Activated CD4-positive, alpha-beta memory T cell treated with anti-CD3 and anti-CD28 coated beads for 36 hours (primary cell): ENCODE measurements around the gene SRP14. TPM values are rescaled to one million over a fixed set of nuclear protein-coding genes. Genes with fewer than 3 reads are reported as not detected.

Experiments used
- CTCF ChIA-PET: fragments of 350-600 bp; sonication (Branson Sonifier 250); formaldehyde crosslinking; loops from one replicate; lab custom pipeline; 2021; ENCODE audit warnings: antibody characterized with exemption, inconsistent platforms; lab: Charles Lee
- POLR2A ChIA-PET: fragments of 350-600 bp; sonication (Branson Sonifier 250); formaldehyde crosslinking; loops from one replicate; lab custom pipeline; 2021; ENCODE audit warnings: antibody characterized with exemption; lab: Charles Lee
- DNase-seq: peaks from one replicate; pipeline ENCODE4 v3.0.0-alpha.2; 2020
- H3K27ac Mint-ChIP-seq: one replicate; pipeline ENCODE4 v1.8.0; 2021; ENCODE audit warnings: mixed read lengths
- H3K27me3 Mint-ChIP-seq: one replicate; pipeline ENCODE4 v1.8.0; 2021; ENCODE audit warnings: mixed read lengths
- H3K36me3 Mint-ChIP-seq: one replicate; pipeline ENCODE4 v1.8.0; 2021; ENCODE audit warnings: mixed read lengths
- H3K4me1 Mint-ChIP-seq: one replicate; pipeline ENCODE4 v1.8.0; 2021; ENCODE audit warnings: low read depth, mixed read lengths
- H3K4me3 Mint-ChIP-seq: one replicate; pipeline ENCODE4 v1.8.0; 2021; ENCODE audit warnings: mild to moderate bottlenecking, mixed read lengths
- H3K9me3 Mint-ChIP-seq: one replicate; pipeline ENCODE4 v1.8.0; 2021; ENCODE audit warnings: mixed read lengths
- intact Hi-C: fragments of 100-400 bp; cut with micrococcal nuclease; formaldehyde crosslinking; loops from one replicate; pipeline ENCODE4 v1.15.1; 2023
- total RNA-seq, 2 experiments: library from RNA; stranded (reverse); gene quantifications; one replicate each; pipeline ENCODE4 v1.2.3, GENCODE V29; 2021

The SRP14 gene
- total RNA-seq, 2 experiments from 2014 or later, result 168 to 170 TPM

DNA sequence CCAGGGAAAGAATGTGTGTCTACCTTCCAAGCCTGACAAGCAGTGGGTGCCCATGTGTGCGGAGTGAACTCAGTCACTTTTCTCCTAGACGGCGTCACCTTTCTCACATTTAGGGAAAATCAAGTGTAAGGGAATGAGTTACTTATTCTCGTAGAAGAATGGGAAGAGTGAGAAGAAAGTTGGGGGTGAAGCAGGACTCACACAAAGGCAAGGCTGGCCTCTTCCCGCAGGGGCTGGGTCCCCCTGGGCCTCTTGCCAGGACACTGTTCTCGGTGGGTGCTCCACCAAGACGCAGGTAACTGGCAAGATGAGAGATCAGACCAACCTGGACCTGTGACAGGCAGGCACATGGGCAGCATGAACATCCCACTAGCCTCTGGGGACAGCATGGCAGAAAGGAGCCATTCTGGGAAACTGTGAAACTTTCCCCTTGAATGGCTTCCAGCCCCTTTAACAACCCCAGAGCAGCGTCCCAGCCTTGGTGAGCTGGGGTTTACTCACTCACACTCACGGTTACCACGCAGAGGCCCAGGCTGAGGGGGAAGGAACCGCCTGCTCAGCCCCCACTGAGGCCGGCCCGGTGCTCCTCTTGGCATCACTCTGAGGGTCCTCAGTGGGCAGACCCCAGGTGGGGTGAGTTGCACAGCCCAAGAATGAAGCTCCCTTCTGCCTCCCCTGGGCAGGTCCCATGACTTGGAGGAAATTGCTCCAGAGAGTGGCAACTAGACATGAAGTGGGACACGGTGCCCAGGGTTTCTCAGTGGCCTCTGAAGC is 15.0 kb upstream of the SRP14 start:
- Mint-ChIP-seq H3K27ac (no peak overlapping the region), H3K9me3 (no peaks in the 10 kb centered on the region), H3K27me3 (no peaks in the 10 kb centered on the region), H3K36me3 (peaks cover 1% of the 10 kb centered on the region), H3K4me1 (peaks cover 43% of the 10 kb centered on the region), H3K4me3 (no peak overlapping the region)
- POLR2A ChIA-PET, result interaction anchor here (0.5 to 1.4 kb wide), 2 partner anchors 14 to 1474 kb away, joined by 3 read pairs; partner anchors contain the start of gene SRP14
- CTCF ChIA-PET, result interaction anchor here (0.7 to 2.3 kb wide), 6 partner anchors 9 to 266 kb away, joined by 3 to 5 read pairs (median 3); no protein-coding TSS in a partner anchor
- peak; percentile 49 for DNase-seq
- intact Hi-C loops, result no loop called here

- DNase-seq, result no peak
- ChIA-PET CTCF (interaction anchor here (0.9 to 2.3 kb wide), 9 partner anchors 10 to 226 kb away, joined by 3 to 10 read pairs (median 4); no protein-coding TSS in a partner anchor), POLR2A (interaction anchor here (0.5 to 1.4 kb wide), 2 partner anchors 14 to 1473 kb away, joined by 3 read pairs; partner anchors contain the start of gene SRP14)
- H3K4me1 Mint-ChIP-seq, result peaks cover 44% of the 10 kb centered on the region
- no peaks in the 10 kb centered on the region for H3K9me3 Mint-ChIP-seq
- H3K27me3 Mint-ChIP-seq, result no peaks in the 10 kb centered on the region
- no peak overlapping the region for H3K27ac Mint-ChIP-seq
- H3K36me3 Mint-ChIP-seq, result peaks cover 1% of the 10 kb centered on the region
- intact Hi-C loops, result no loop called here
- H3K4me3 Mint-ChIP-seq, result no peak overlapping the region
Observed at GRCh38 chr15:40053079-40053830, 14.3 kb upstream of the SRP14 start.

DNA sequence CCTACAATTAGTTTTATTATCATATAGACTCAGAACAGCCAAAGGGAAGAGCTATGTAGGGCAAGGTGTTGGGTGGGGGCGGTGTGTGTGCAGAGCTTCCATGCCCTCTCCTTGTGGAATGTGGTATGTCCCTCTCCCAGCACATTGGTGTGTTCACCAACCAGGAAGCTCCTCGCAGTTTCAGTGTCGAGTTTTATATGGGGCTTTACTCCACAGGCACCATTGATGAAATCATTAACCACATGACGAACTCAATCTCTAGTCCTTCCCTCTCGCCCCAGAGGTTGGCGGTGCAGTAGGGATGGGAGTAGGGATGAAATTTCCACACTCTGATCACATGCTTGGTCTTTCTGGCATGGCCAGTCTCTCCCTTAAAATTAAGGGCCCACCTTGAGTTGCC is 13.6 kb upstream of the SRP14 start:
- peaks cover 1% of the 10 kb centered on the region for H3K36me3 Mint-ChIP-seq
- H3K27ac Mint-ChIP-seq, result no peak overlapping the region
- DNase-seq, result no peak
- intact Hi-C loops, result no loop called here
- H3K27me3 Mint-ChIP-seq, result no peaks in the 10 kb centered on the region
- POLR2A ChIA-PET, result interaction anchor here (0.8 to 1.4 kb wide), 2 partner anchors 13 to 54 kb away, joined by 3 read pairs; partner anchors contain the start of gene SRP14
- H3K4me1 Mint-ChIP-seq, result peaks cover 45% of the 10 kb centered on the region
- no peaks in the 10 kb centered on the region for H3K9me3 Mint-ChIP-seq
- no peak overlapping the region for H3K4me3 Mint-ChIP-seq
- CTCF ChIA-PET, result interaction anchor here (0.7 to 2.2 kb wide), 6 partner anchors 46 to 227 kb away, joined by 3 to 10 read pairs (median 4); no protein-coding TSS in a partner anchor

- H3K4me1 Mint-ChIP-seq, result peaks cover 53% of the 10 kb centered on the region
- DNase-seq, result no peak
- CTCF ChIA-PET, result interaction anchor here (0.7 to 2.2 kb wide), 5 partner anchors 53 to 227 kb away, joined by 3 to 10 read pairs (median 4); no protein-coding TSS in a partner anchor
- no peaks in the 10 kb centered on the region for H3K27me3 Mint-ChIP-seq
- POLR2A ChIA-PET, result interaction anchor here (0.6 to 0.8 kb wide), 2 partner anchors 22 to 55 kb away, joined by 3 to 4 read pairs; no protein-coding TSS in a partner anchor
- no peak overlapping the region for H3K4me3 Mint-ChIP-seq
- intact Hi-C loops, result no loop called here
- no peak overlapping the region for H3K27ac Mint-ChIP-seq
- no peaks in the 10 kb centered on the region for H3K9me3 Mint-ChIP-seq
- H3K36me3 Mint-ChIP-seq, result peaks cover 1% of the 10 kb centered on the region
Observed at GRCh38 chr15:40051616-40052415, 12.8 kb upstream of the SRP14 start.

DNA sequence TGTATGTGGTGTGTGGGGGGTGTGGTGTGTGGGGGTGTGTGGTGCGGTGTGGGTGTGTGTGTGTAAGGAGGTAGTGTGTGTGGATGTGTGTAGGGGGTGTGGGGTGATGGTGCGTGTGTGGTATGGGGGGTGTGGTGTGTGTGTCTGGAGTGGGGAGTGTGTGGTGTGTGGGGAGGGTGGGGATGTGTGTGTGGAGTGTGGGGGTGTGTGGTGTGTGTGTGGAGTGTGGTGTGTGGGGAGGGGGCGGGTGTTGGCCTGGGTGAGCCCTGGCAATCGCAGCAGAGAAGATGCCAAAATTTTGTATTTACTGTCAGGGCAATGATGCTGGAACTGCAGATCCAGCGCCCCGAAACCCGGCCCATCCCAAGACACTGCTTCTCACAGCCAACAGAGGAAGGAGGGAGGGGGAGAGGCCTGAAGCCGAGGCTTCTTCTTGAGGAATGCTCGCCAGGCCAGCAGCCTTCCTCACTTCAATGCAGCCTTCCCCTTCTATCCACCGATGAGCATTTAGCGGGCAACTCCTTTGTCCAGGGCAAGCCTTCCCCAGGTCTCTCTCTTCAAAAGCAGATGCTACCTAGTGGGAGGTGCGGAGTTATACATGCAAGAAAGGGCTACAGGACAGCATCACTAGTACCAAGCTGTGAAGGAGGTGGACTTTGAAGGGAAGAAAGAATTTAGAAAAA is 11.9 kb upstream of the SRP14 start:
- H3K9me3 Mint-ChIP-seq, result no peaks in the 10 kb centered on the region
- intact Hi-C loops, result no loop called here
- peaks cover 1% of the 10 kb centered on the region for H3K36me3 Mint-ChIP-seq
- H3K27me3 Mint-ChIP-seq, result no peaks in the 10 kb centered on the region
- peaks cover 61% of the 10 kb centered on the region for H3K4me1 Mint-ChIP-seq
- H3K27ac Mint-ChIP-seq, result no peak overlapping the region
- DNase-seq, result no peak
- no peak overlapping the region for H3K4me3 Mint-ChIP-seq
- CTCF ChIA-PET, result interaction anchor here (2.2 kb wide), 1 partner anchor 223 kb away, joined by 10 read pairs; no protein-coding TSS in a partner anchor
- POLR2A ChIA-PET, result no interaction called here

- peaks cover 1% of the 10 kb centered on the region for H3K36me3 Mint-ChIP-seq
- no peak overlapping the region for H3K4me3 Mint-ChIP-seq
- no peaks in the 10 kb centered on the region for H3K27me3 Mint-ChIP-seq
- intact Hi-C loops, result no loop called here
- ChIA-PET CTCF (interaction anchor here (0.7 to 7.6 kb wide), 6 partner anchors 10 to 228 kb away, joined by 3 to 195 read pairs (median 26); partner anchors contain the start of genes BMF and SRP14), POLR2A (interaction anchor here (0.8 to 3.5 kb wide), 4 partner anchors 14 to 112 kb away, joined by 3 to 30 read pairs (median 5); partner anchors contain the start of genes BMF and BUB1B)
- H3K9me3 Mint-ChIP-seq, result no peaks in the 10 kb centered on the region
- peak overlapping the region; percentile 8 for H3K27ac Mint-ChIP-seq
- H3K4me1 Mint-ChIP-seq, result peaks cover 64% of the 10 kb centered on the region
- DNase-seq, result no peak
Observed at GRCh38 chr15:40048926-40049475, 10.0 kb upstream of the SRP14 start.

- H3K4me3 Mint-ChIP-seq, result no peak overlapping the region
- no peaks in the 10 kb centered on the region for H3K27me3 Mint-ChIP-seq
- ChIA-PET POLR2A (interaction anchor here (0.9 to 3.5 kb wide), 9 partner anchors 10 to 275 kb away, joined by 3 to 30 read pairs (median 5); partner anchors contain the start of genes BMF and BUB1B), CTCF (interaction anchor here (0.7 to 7.6 kb wide), 9 partner anchors 9 to 296 kb away, joined by 3 to 195 read pairs (median 6); partner anchors contain the start of genes BMF, BUB1B and SRP14)
- no peaks in the 10 kb centered on the region for H3K9me3 Mint-ChIP-seq
- peaks cover 60% of the 10 kb centered on the region for H3K4me1 Mint-ChIP-seq
- peak overlapping the region; percentile 91 for H3K27ac Mint-ChIP-seq
- intact Hi-C loops, result no loop called here
- peak; percentile 39 for DNase-seq
- H3K36me3 Mint-ChIP-seq, result no peaks in the 10 kb centered on the region
Observed at GRCh38 chr15:40048211-40048792, 9.3 kb upstream of the SRP14 start.

DNA sequence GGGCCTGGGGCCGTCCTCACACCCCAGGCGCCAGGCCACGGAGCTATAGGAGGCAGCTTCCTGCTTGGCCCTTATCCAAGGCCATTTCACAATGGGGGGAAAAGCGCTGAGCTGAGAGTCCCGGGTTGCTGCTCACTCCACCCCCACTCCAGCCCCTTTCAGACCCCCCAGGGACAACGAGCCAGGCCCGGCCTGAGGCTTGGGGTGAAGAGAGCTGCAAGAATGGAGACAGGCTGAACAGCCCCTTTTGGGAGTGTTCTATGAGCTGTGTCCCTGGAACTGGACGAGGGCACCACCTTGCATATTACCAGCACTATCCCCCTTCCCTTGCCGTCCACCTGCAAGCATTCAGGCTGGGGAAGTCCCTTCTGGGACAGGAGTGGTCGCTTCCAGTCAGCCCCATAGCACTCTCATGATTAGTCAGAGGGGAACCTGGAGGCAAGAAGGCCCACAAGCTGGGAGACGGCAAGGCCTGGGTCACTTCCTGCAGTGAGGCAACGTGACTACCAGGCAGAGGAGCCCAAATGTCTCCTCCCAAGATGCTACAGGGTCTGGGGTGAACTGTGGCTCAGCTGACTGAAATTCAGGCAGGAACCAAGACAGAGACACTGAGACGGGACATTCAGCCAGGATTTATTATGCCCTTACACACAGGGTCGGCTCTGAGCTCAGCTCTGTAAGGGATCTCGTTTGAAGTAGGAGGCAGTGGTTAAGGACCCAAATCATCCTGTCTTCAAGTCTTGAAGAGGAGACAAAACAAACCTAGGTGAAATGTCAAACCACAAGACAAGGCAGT is 8.6 kb upstream of the SRP14 start:
- H3K27me3 Mint-ChIP-seq, result no peaks in the 10 kb centered on the region
- no peak overlapping the region for H3K4me3 Mint-ChIP-seq
- intact Hi-C loops, result loop anchor here (1.0 kb wide), 5 partner anchors 8 to 82 kb away; partner anchors contain the start of gene SRP14
- H3K27ac Mint-ChIP-seq, result peak overlapping the region; percentile 91
- H3K36me3 Mint-ChIP-seq, result no peaks in the 10 kb centered on the region
- ChIA-PET POLR2A (interaction anchor here (0.9 to 3.5 kb wide), 10 partner anchors 10 to 275 kb away, joined by 3 to 30 read pairs (median 4); partner anchors contain the start of genes BMF and BUB1B), CTCF (interaction anchor here (0.6 to 7.6 kb wide), 18 partner anchors 8 to 297 kb away, joined by 3 to 195 read pairs (median 4); partner anchors contain the start of genes BMF, BUB1B, PLCB2 and SRP14)
- DNase-seq, result peak; percentile 87
- H3K9me3 Mint-ChIP-seq, result no peaks in the 10 kb centered on the region
- peaks cover 60% of the 10 kb centered on the region for H3K4me1 Mint-ChIP-seq

DNA sequence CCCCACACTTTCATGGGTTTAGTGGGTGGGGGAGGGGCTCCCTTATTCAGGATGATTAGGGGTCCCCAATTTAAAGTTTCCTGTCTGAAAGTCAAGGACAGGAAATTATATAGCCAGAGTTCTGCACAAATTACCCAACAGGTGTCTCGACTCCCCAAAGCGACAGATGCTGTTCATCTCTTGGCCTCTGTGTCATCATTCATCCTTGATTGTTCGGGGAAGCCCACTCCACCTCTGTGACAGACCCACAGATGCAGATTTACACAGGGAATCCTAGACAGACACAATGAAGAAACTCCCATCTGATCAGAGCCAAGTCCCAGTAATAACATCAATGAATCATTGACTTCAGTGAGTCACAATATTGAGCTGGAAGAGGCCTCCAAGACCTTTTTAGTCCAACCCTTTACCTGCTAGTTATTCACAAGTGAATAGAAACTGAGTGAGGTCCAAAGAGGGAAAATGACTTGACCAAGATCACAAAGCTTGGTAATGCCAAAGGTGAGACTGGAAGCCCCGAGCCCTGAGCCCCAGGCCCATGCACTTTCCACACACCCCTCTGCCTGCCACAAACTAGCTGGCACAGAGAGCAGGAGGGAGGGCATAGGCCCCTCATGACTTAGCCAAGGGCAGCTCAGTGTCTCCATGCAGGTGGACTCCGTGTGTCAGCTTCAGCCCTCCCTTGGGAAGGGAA is 7.9 kb upstream of the SRP14 start:
- peak; percentile 36 for DNase-seq
- intact Hi-C loops, result loop anchor here (1.0 kb wide), 5 partner anchors 8 to 82 kb away; partner anchors contain the start of gene SRP14

More for the DNA sequence above, 7.9 kb upstream of the SRP14 start:
- peak overlapping the region; percentile 91 for H3K27ac Mint-ChIP-seq
- H3K4me3 Mint-ChIP-seq, result no peak overlapping the region
- H3K4me1 Mint-ChIP-seq, result peaks cover 60% of the 10 kb centered on the region
- ChIA-PET POLR2A (interaction anchor here (1.2 to 3.5 kb wide), 6 partner anchors 9 to 114 kb away, joined by 4 to 30 read pairs (median 6); partner anchors contain the start of genes BMF and BUB1B), CTCF (interaction anchor here (0.6 to 7.6 kb wide), 20 partner anchors 7 to 297 kb away, joined by 3 to 195 read pairs (median 4); partner anchors contain the start of genes BMF, BUB1B, PLCB2 and SRP14)
- no peaks in the 10 kb centered on the region for H3K27me3 Mint-ChIP-seq
- H3K36me3 Mint-ChIP-seq, result no peaks in the 10 kb centered on the region
- H3K9me3 Mint-ChIP-seq, result no peaks in the 10 kb centered on the region
